Parathyroid adenoma (tissue), 2 donors: Measurements from ENCODE around the gene OR4D1.

Source experiments
- H2AFZ ChIP-seq: fragments of 300-600 bp; sonication (generic); one replicate; pipeline ENCODE4 v1.7.0; 2017; ENCODE audit warnings: antibody characterized with exemption, mild to moderate bottlenecking
- H3K27ac ChIP-seq: fragments of 300-600 bp; sonication (generic); one replicate; pipeline ENCODE4 v1.7.0; 2017
- H3K27me3 ChIP-seq: fragments of 300-600 bp; sonication (generic); one replicate; pipeline ENCODE4 v1.7.0; 2017; ENCODE audit warnings: low read length; ENCODE audit not compliant: control insufficient read depth, insufficient read depth
- H3K36me3 ChIP-seq: fragments of 300-600 bp; sonication (generic); one replicate; pipeline ENCODE4 v1.7.0; 2017; ENCODE audit warnings: low read length; ENCODE audit not compliant: control insufficient read depth, insufficient read depth
- H3K4me1 ChIP-seq: fragments of 300-600 bp; sonication (generic); one replicate; pipeline ENCODE4 v1.7.0; 2017; ENCODE audit warnings: control low read depth
- H3K4me2 ChIP-seq: fragments of 300-600 bp; sonication (generic); one replicate; pipeline ENCODE4 v1.7.0; 2017; ENCODE audit warnings: low read length
- H3K4me3 ChIP-seq: fragments of 300-600 bp; sonication (generic); one replicate; pipeline ENCODE4 v1.7.0; 2017; ENCODE audit warnings: low read depth, low read length
- H3K79me2 ChIP-seq: fragments of 300-600 bp; sonication (generic); one replicate; pipeline ENCODE4 v1.7.0; 2017; ENCODE audit warnings: control low read depth
- H3K9ac ChIP-seq: fragments of 300-600 bp; sonication (generic); one replicate; pipeline ENCODE4 v1.7.0; 2017; ENCODE audit warnings: mild to moderate bottlenecking
- H3K9me3 ChIP-seq: fragments of 300-600 bp; sonication (generic); one replicate; pipeline ENCODE4 v1.7.0; 2017; ENCODE audit warnings: low read length; ENCODE audit not compliant: control insufficient read depth
- CTCF ChIP-seq: fragments of 300-600 bp; sonication (generic); IDR thresholded peaks from one replicate; pipeline ENCODE4 v1.7.0; 2017; ENCODE audit warnings: antibody characterized with exemption, mild to moderate bottlenecking
- donor health status: primary hyperparathyroidism.

OR4D1 gene

GRCh38 chr17:58109197-58109596 is 39.0 kb upstream of the OR4D1 start:
- TF ChIP-seq CTCF: no peak
- Histone ChIP-seq H3K4me1 (peaks cover 3% of the 10 kb centered on the region), H3K4me3 (no peak overlapping the region), H3K9ac (no peak overlapping the region), H2AFZ (no peak overlapping the region), H3K27me3 (no peaks in the 10 kb centered on the region), H3K27ac (no peak overlapping the region), H3K9me3 (no peaks in the 10 kb centered on the region), H3K79me2 (no peaks in the 10 kb centered on the region), H3K4me2 (no peak overlapping the region), H3K36me3 (no peaks in the 10 kb centered on the region)

GRCh38 chr17:58110012-58110411 is 38.2 kb upstream of the OR4D1 start:
- Histone ChIP-seq H3K36me3 (no peaks in the 10 kb centered on the region), H3K4me3 (no peak overlapping the region)

GRCh38 chr17:58111676-58112075 is 36.5 kb upstream of the OR4D1 start:
- Histone ChIP-seq H3K9me3 (no peaks in the 10 kb centered on the region), H3K4me2 (no peak overlapping the region), H3K79me2 (no peaks in the 10 kb centered on the region), H3K27me3 (no peaks in the 10 kb centered on the region), H2AFZ (no peak overlapping the region), H3K4me3 (no peak overlapping the region), H3K9ac (no peak overlapping the region), H3K36me3 (no peaks in the 10 kb centered on the region), H3K4me1 (peaks cover 3% of the 10 kb centered on the region), H3K27ac (no peak overlapping the region)
- no peak for TF ChIP-seq CTCF

More at GRCh38 chr17:58110012-58110411, 38.2 kb upstream of the OR4D1 start:
- Histone ChIP-seq H3K27me3 (no peaks in the 10 kb centered on the region), H2AFZ (no peak overlapping the region), H3K27ac (no peak overlapping the region), H3K79me2 (no peaks in the 10 kb centered on the region), H3K4me1 (peaks cover 3% of the 10 kb centered on the region), H3K9ac (no peak overlapping the region), H3K4me2 (no peak overlapping the region), H3K9me3 (no peaks in the 10 kb centered on the region)
- no peak for TF ChIP-seq CTCF

GRCh38 chr17:58112970-58113631 is 35.1 kb upstream of the OR4D1 start:
- H3K9me3 ChIP-seq: no peaks in the 10 kb centered on the region
- no peaks in the 10 kb centered on the region for H3K36me3 ChIP-seq
- TF ChIP-seq CTCF: peak; percentile 97
- H3K4me1 ChIP-seq: peaks cover 3% of the 10 kb centered on the region
- H3K9ac ChIP-seq: no peak overlapping the region
- H3K4me3 ChIP-seq: no peak overlapping the region
- no peaks in the 10 kb centered on the region for H3K27me3 ChIP-seq
- peak overlapping the region; percentile 38 for H2AFZ ChIP-seq
- H3K4me2 ChIP-seq: no peak overlapping the region
- H3K79me2 ChIP-seq: no peaks in the 10 kb centered on the region
- H3K27ac ChIP-seq: no peak overlapping the region

GRCh38 chr17:58113947-58114346 is 34.2 kb upstream of the OR4D1 start:
- Histone ChIP-seq H3K4me2 (no peak overlapping the region), H2AFZ (no peak overlapping the region), H3K27me3 (no peaks in the 10 kb centered on the region), H3K4me3 (no peak overlapping the region), H3K79me2 (no peaks in the 10 kb centered on the region), H3K9me3 (no peaks in the 10 kb centered on the region), H3K4me1 (peaks cover 3% of the 10 kb centered on the region), H3K27ac (no peak overlapping the region), H3K9ac (no peak overlapping the region), H3K36me3 (no peaks in the 10 kb centered on the region)
- no peak for TF ChIP-seq CTCF
